CD4-positive, alpha-beta T cell (primary cell): ENCODE measurements around the gene AGGF1. TPM values are rescaled to one million over a fixed set of nuclear protein-coding genes. Genes with fewer than 3 reads are reported as not detected.

Experiments used
- ATAC-seq: fragments of 200-7000 bp; cut with Tn5 transposase; one replicate; pipeline ENCODE4 v1.10.0; 2022; ENCODE audit warnings: mild to moderate bottlenecking; ENCODE audit not compliant: poor library complexity
- CTCF ChIA-PET: fragments of 350-600 bp; sonication (Branson Sonifier 250); formaldehyde crosslinking; loops from one replicate; lab custom pipeline; 2021; ENCODE audit warnings: antibody characterized with exemption, inconsistent platforms; lab: Charles Lee
- POLR2A ChIA-PET: fragments of 350-600 bp; sonication (Branson Sonifier 250); formaldehyde crosslinking; loops from one replicate; lab custom pipeline; 2021; ENCODE audit warnings: antibody characterized with exemption, inconsistent platforms; lab: Charles Lee
- DNase-seq, 14 experiments: peaks; one replicate each; pipeline ENCODE4 v3.0.0-alpha.2; 2013 to 2020; ENCODE audit warnings: mixed read lengths in 2 of 14
- H3K27ac ChIP-seq, 2 donors: one replicate each; pipeline versions ENCODE4 v1.5.1 to v1.7.0; 2013; ENCODE audit warnings: low read length in 2 of 2, low read depth in 1 of 2, mild to moderate bottlenecking in 1 of 2
- H3K27me3 ChIP-seq, 2 experiments: 1 replicate in 1 of 2; 2 replicates in 1 of 2; pipeline versions ENCODE4 v1.6.1 to v1.7.0; 2013; ENCODE audit warnings: low read length in 2 of 2, control low read depth in 1 of 2, mild to moderate bottlenecking in 1 of 2, moderate library complexity in 1 of 2; ENCODE audit not compliant: insufficient read depth in 2 of 2, control insufficient read depth in 1 of 2
- H3K36me3 ChIP-seq: one replicate; pipeline ENCODE4 v1.6.1; 2013; ENCODE audit warnings: low read length, control low read depth; ENCODE audit not compliant: insufficient read depth
- H3K4me1 ChIP-seq: one replicate; pipeline ENCODE4 v1.6.1; 2013; ENCODE audit warnings: low read length, control low read depth; ENCODE audit not compliant: insufficient read depth
- H3K4me3 ChIP-seq: one replicate; pipeline ENCODE4 v1.5.1; 2013; ENCODE audit warnings: mild to moderate bottlenecking, low read length, moderate library complexity
- H3K9me3 ChIP-seq, 2 experiments: 1 replicate in 1 of 2; 2 replicates in 1 of 2; pipeline versions ENCODE4 v1.6.1 to v1.7.0; 2013; ENCODE audit warnings: low read length in 2 of 2, mild to moderate bottlenecking in 2 of 2, control low read depth in 1 of 2, moderate library complexity in 1 of 2; ENCODE audit not compliant: control insufficient read depth in 1 of 2, insufficient read depth in 1 of 2
- H3K27ac Mint-ChIP-seq: one replicate; pipeline ENCODE4 v1.8.0; 2020; ENCODE audit warnings: mixed read lengths
- H3K27me3 Mint-ChIP-seq: one replicate; pipeline ENCODE4 v1.8.0; 2021; ENCODE audit warnings: mixed read lengths
- H3K36me3 Mint-ChIP-seq: one replicate; pipeline ENCODE4 v1.8.0; 2021; ENCODE audit warnings: low read depth, mixed read lengths
- H3K4me1 Mint-ChIP-seq: one replicate; pipeline ENCODE4 v1.8.0; 2021; ENCODE audit warnings: low read depth, mixed read lengths
- H3K4me3 Mint-ChIP-seq: one replicate; pipeline ENCODE4 v1.8.0; 2020; ENCODE audit warnings: mild to moderate bottlenecking, mixed read lengths
- H3K9me3 Mint-ChIP-seq: one replicate; pipeline ENCODE4 v1.8.0; 2020; ENCODE audit warnings: mixed read lengths
- intact Hi-C, 2 experiments: fragments of 100-400 bp; cut with DNase I in 1 of 2; cut with micrococcal nuclease in 1 of 2; formaldehyde crosslinking; loops; one replicate each; pipeline versions ENCODE4 v1.15.1 to v1.9.0; 2023 to 2025; cut with DNase I, micrococcal nuclease
- total RNA-seq, 174 experiments: library from RNA in 2 of 174; stranded (reverse) in 2 of 174; gene quantifications; one replicate each; pipeline ENCODE4 v1.2.3 and lab custom pipeline; 2021 to 2026
- TF ChIP-seq, protein P1 (sequence below): fragments of 200-600 bp; IDR thresholded peaks from one replicate; pipeline ENCODE4 v1.8.0; 2022; ENCODE audit warnings: antibody characterized with exemption, mild to moderate bottlenecking

Gene AGGF1
- total RNA-seq, 2 experiments from 2014 or later, result 15.5 to 15.7 TPM

DNA sequence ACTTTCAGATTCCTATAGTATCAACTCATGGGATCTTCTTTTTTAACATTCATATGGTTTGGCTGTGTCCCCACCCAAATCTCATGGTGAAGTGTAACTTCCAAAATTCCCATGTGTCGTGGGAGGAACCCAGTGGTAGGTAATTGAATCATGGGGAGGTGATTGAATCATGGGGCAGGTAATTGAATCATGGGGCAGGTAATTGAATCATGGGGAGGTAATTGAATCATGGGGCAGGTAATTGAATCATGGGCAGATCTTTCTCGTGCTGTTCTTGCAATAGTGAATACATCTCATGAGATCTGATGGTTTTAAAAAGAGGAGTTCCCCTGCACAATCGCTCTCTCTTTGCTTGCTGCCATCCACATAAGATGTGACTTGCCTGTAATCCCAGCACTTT lies 21.8 kb upstream of the AGGF1 start:
- Histone ChIP-seq H3K27me3 (peaks cover 3 to 5% of the 10 kb centered on the region in 2 experiments), H3K36me3 (no peaks in the 10 kb centered on the region), H3K4me3 (no peak overlapping the region), H3K4me1 (no peaks in the 10 kb centered on the region), H3K9me3 (no peaks in the 10 kb centered on the region), H3K27ac (no peak overlapping the region)
- POLR2A ChIA-PET, result no interaction called here
- intact Hi-C loops, result no loop called here
- no peak overlapping the region for H3K27ac Mint-ChIP-seq
- DNase-seq (no peak), ATAC-seq (no peak)
- H3K4me1 Mint-ChIP-seq, result no peaks in the 10 kb centered on the region
- H3K36me3 Mint-ChIP-seq, result no peaks in the 10 kb centered on the region
- TF ChIP-seq, protein P1, sequence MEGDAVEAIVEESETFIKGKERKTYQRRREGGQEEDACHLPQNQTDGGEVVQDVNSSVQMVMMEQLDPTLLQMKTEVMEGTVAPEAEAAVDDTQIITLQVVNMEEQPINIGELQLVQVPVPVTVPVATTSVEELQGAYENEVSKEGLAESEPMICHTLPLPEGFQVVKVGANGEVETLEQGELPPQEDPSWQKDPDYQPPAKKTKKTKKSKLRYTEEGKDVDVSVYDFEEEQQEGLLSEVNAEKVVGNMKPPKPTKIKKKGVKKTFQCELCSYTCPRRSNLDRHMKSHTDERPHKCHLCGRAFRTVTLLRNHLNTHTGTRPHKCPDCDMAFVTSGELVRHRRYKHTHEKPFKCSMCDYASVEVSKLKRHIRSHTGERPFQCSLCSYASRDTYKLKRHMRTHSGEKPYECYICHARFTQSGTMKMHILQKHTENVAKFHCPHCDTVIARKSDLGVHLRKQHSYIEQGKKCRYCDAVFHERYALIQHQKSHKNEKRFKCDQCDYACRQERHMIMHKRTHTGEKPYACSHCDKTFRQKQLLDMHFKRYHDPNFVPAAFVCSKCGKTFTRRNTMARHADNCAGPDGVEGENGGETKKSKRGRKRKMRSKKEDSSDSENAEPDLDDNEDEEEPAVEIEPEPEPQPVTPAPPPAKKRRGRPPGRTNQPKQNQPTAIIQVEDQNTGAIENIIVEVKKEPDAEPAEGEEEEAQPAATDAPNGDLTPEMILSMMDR, result no peak
- CTCF ChIA-PET, result no interaction called here
- peaks cover 11% of the 10 kb centered on the region for H3K27me3 Mint-ChIP-seq
- no peaks in the 10 kb centered on the region for H3K9me3 Mint-ChIP-seq
- H3K4me3 Mint-ChIP-seq, result no peak overlapping the region

DNA sequence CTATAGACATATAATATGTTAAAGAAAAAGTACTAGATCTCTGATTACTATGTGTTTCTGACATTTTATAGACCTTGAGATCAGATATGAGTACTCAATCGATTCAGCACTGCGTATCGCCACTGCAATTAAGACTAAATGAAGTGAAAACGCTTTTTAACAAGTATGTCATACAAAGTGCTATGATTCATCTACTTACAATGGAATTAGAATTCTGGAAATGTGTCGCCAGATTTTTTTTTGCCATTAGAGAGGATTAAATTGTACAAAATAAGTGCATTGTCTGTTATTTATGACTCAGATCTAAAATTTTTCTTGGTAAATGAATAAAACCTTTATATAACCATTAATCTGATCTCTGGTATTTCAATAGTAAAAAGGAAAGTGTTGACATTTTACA lies 20.0 kb upstream of the AGGF1 start:
- DNase-seq (no peak), ATAC-seq (no peak)
- no peak overlapping the region for H3K27ac ChIP-seq
- H3K4me3 ChIP-seq, result no peak overlapping the region
- CTCF ChIA-PET, result no interaction called here
- H3K27me3 ChIP-seq, result peaks cover 0 to 3% of the 10 kb centered on the region in 2 experiments
- H3K4me1 ChIP-seq, result no peaks in the 10 kb centered on the region
- TF ChIP-seq, protein P1, result no peak
- Mint-ChIP-seq H3K4me1 (no peaks in the 10 kb centered on the region), H3K27ac (no peak overlapping the region), H3K9me3 (no peaks in the 10 kb centered on the region), H3K4me3 (no peak overlapping the region), H3K27me3 (peaks cover 11% of the 10 kb centered on the region), H3K36me3 (no peaks in the 10 kb centered on the region)
- H3K36me3 ChIP-seq, result no peaks in the 10 kb centered on the region
- intact Hi-C loops, result loop anchor here in 1 of 2 experiments (10.0 kb wide), 1 partner anchor 405 kb away; no protein-coding TSS in a partner anchor
- POLR2A ChIA-PET, result no interaction called here
- no peaks in the 10 kb centered on the region for H3K9me3 ChIP-seq

DNA sequence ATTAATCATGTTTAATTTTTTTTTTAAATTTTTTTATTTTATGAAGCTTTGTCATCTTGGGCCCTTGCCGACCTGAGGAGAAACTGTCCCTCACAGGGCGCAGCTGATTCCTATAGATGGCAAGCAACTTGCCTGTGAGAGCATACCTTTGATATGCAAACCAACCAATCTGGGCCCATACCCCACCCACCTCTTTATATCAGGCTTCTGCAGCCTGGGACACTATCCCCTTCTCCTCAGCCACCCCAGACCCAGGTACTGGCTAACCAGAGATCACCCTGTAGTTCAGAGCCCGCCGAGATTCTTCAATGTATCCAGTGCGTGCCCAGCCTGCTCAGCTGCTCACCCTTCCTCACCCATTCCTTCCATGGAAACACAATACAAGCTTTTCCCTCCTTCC lies 18.7 kb upstream of the AGGF1 start:
- Mint-ChIP-seq H3K9me3 (no peaks in the 10 kb centered on the region), H3K27me3 (peaks cover 12% of the 10 kb centered on the region), H3K4me3 (no peak overlapping the region), H3K27ac (no peak overlapping the region), H3K4me1 (no peaks in the 10 kb centered on the region), H3K36me3 (no peaks in the 10 kb centered on the region)
- POLR2A ChIA-PET, result no interaction called here
- Histone ChIP-seq H3K27ac (no peak overlapping the region), H3K27me3 (no peaks in the 10 kb centered on the region), H3K9me3 (no peaks in the 10 kb centered on the region), H3K36me3 (no peaks in the 10 kb centered on the region), H3K4me1 (no peaks in the 10 kb centered on the region), H3K4me3 (no peak overlapping the region)
- intact Hi-C loops, result loop anchor here in 1 of 2 experiments (10.0 kb wide), 1 partner anchor 407 kb away; no protein-coding TSS in a partner anchor
- CTCF ChIA-PET, result no interaction called here
- DNase-seq (no peak), ATAC-seq (no peak)
- TF ChIP-seq, protein P1, result no peak
